Measurements from ENCODE around the gene TEAD1. TPM values are rescaled to one million over a fixed set of nuclear protein-coding genes. Genes with fewer than 3 reads are reported as not detected.

Gene TEAD1
- total and polyA plus RNA-seq, 7 donors = 3.2 to 200 (median 155) TPM

- no peaks in the 10 kb centered on the region for H3K27me3 ChIP-seq
- intact Hi-C loops (cut with DNase I) = no loop called here
- no peaks in the 10 kb centered on the region for H3K36me3 ChIP-seq
- peaks cover 0 to 98% (median 73%) of the 10 kb centered on the region in 4 donors for H3K4me1 ChIP-seq
- no peak for DNase-seq
- H3K27ac ChIP-seq = no peak overlapping the region
- H3K9me3 ChIP-seq = no peaks in the 10 kb centered on the region
- WGBS, 2 donors = 92 to 93% methylated on average over 2 of the region's 2 CpGs
- H3K4me3 ChIP-seq = no peak overlapping the region
- TF ChIP-seq CTCF (IDR thresholded peaks at IDR 0.05) (no peak), POLR2AphosphoS5 (IDR thresholded peaks at IDR 0.05) (no peak), EP300 (IDR thresholded peaks at IDR 0.05) (no peak), POLR2A (IDR thresholded peaks at IDR 0.05) (no peak)
These were observed 12.2 kb downstream of the TEAD1 start for GRCh38 chr11:12686246-12687060.

- peak overlapping the region in 1 of 4 donors; percentile 92 for H3K27ac ChIP-seq
- DNase-seq = no peak
- WGBS, 2 donors = 19 to 39% methylated on average over 1 of the region's 1 CpG
- TF ChIP-seq POLR2A (IDR thresholded peaks at IDR 0.05) (no peak), POLR2AphosphoS5 (IDR thresholded peaks at IDR 0.05) (no peak), EP300 (IDR thresholded peaks at IDR 0.05) (no peak), CTCF (IDR thresholded peaks at IDR 0.05) (no peak)
- H3K9me3 ChIP-seq = no peaks in the 10 kb centered on the region
- no peaks in the 10 kb centered on the region for H3K36me3 ChIP-seq
- intact Hi-C loops (cut with DNase I) = no loop called here
- peaks cover 0 to 98% (median 73%) of the 10 kb centered on the region in 4 donors for H3K4me1 ChIP-seq
- H3K27me3 ChIP-seq = no peaks in the 10 kb centered on the region
- no peak overlapping the region for H3K4me3 ChIP-seq
These were observed 13.0 kb downstream of the TEAD1 start for GRCh38 chr11:12687216-12687623.

GRCh38 chr11:12687740-12688139, 13.5 kb downstream of the TEAD1 start:
- H3K4me1 ChIP-seq = peaks cover 0 to 98% (median 72%) of the 10 kb centered on the region in 4 donors
- TF ChIP-seq POLR2AphosphoS5 (IDR thresholded peaks at IDR 0.05) = no peak
- no peak for TF ChIP-seq EP300 (IDR thresholded peaks at IDR 0.05)
- TF ChIP-seq CTCF (IDR thresholded peaks at IDR 0.05) = no peak
- no peak for TF ChIP-seq POLR2A (IDR thresholded peaks at IDR 0.05)
- H3K27ac ChIP-seq = peak overlapping the region in 1 of 4 donors; percentile 92
- no peak overlapping the region for H3K4me3 ChIP-seq
- no peaks in the 10 kb centered on the region for H3K9me3 ChIP-seq
- 66 to 83% methylated on average over 3 of the region's 3 CpGs for WGBS, 2 donors
- intact Hi-C loops (cut with DNase I) = no loop called here
- no peaks in the 10 kb centered on the region for H3K27me3 ChIP-seq
- H3K36me3 ChIP-seq = no peaks in the 10 kb centered on the region
- DNase-seq = no peak

DNA sequence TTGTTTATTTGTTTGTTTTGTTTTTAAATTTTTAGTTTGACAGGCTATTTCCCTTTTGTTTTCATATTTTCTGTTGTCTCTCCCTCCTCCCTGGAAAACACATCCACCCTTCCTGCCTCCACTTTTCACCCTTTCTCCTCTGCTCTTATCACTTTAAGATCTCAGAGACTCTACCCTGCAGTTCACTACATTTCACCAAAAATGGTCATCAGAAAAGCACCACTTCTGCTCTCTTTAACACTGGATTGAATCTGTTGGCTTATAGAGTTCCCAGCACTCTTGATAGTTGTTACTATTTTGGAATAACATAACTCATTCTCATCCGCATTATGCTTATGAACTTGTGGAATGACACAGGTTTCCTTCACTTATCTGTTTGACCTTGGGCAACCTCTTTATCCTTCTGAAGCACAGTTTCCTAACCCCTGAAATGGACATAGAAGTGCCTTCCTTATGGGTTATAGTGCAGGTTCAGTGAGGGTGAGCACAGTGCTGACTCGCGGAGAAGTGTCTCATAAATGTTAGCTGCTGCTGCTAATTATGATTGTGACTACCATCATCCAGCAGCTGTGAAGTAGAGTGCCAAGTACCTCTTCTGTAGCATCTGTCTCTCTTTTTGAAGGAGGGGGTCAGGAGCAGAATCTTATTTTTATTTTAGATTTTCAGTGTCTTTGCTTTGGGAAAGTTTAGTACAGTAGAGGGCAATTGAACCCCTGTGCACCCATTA, 15.0 kb downstream of the TEAD1 start:
- no peaks in the 10 kb centered on the region for H3K36me3 ChIP-seq
- H3K27me3 ChIP-seq = no peaks in the 10 kb centered on the region
- H3K4me3 ChIP-seq = no peak overlapping the region
- intact Hi-C loops (cut with DNase I) = no loop called here
- peak overlapping the region in 3 of 4 donors; percentile 64 to 93 (median 92) for H3K27ac ChIP-seq
- DNase-seq = no peak
- H3K4me1 ChIP-seq = peaks cover 0 to 98% (median 82%) of the 10 kb centered on the region in 4 donors
- TF ChIP-seq EP300 (IDR thresholded peaks at IDR 0.05) (no peak), POLR2AphosphoS5 (IDR thresholded peaks at IDR 0.05) (no peak), POLR2A (IDR thresholded peaks at IDR 0.05) (no peak)
- H3K9me3 ChIP-seq = no peaks in the 10 kb centered on the region
- WGBS, 2 donors = 55 to 69% methylated on average over 3 of the region's 3 CpGs

DNA sequence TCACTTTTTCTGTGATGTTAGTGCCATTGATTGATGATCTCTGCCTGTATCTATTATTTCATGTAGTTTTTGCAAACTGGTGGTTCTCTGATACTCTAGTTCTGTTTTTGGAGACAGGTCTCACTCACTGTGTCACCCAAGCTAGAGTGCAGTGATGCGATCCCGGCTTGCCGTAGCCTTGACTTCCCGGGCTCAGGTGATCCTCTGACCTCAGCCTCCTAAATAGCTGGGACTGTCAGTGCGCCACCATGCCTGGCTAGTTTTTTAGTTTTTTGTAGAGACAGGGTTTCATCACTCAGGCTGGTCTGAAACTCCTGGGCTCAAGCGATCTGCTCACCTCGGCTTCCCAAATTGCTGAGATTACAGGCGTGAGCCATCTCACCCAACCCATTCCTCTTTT, 16.4 kb downstream of the TEAD1 start:
- Histone ChIP-seq H3K36me3 (no peaks in the 10 kb centered on the region), H3K27ac (peak overlapping the region in 3 of 4 donors; percentile 90 to 93 (median 92)), H3K4me1 (peaks cover 0 to 98% (median 84%) of the 10 kb centered on the region in 4 donors), H3K9me3 (no peaks in the 10 kb centered on the region), H3K4me3 (no peak overlapping the region), H3K27me3 (no peaks in the 10 kb centered on the region)
- no peak for DNase-seq
- intact Hi-C loops (cut with DNase I) = loop anchor here (5.0 kb wide), 1 partner anchor 278 kb away; no protein-coding TSS in a partner anchor
- TF ChIP-seq CTCF (IDR thresholded peaks at IDR 0.05) (no peak), POLR2AphosphoS5 (IDR thresholded peaks at IDR 0.05) (no peak), POLR2A (IDR thresholded peaks at IDR 0.05) (no peak), EP300 (IDR thresholded peaks at IDR 0.05) (no peak)
- 96 to 97% methylated on average over 8 of the region's 8 CpGs for WGBS, 2 donors
